Neural progenitor cell (in vitro differentiated cells): ENCODE measurements around the gene SEPTIN1. TPM values are rescaled to one million over a fixed set of nuclear protein-coding genes. Genes with fewer than 3 reads are reported as not detected.

ENCODE experiments used
- DNase-seq: peaks from one replicate; pipeline ENCODE4 v3.0.0-alpha.2; 2016; ENCODE audit warnings: low spot score
- H2AFZ ChIP-seq: fragments of 200-600 bp; sonication (generic); replicated peaks from 2 replicates; pipeline ENCODE4 v1.6.1; 2016; ENCODE audit warnings: antibody characterized with exemption
- H3F3A ChIP-seq: fragments of 200-600 bp; sonication (generic); 2 replicates; pipeline ENCODE4 v1.6.1; 2016; ENCODE audit warnings: antibody characterized with exemption, low read depth
- H3K27ac ChIP-seq: fragments of 200-600 bp; sonication (generic); 2 replicates; pipeline ENCODE4 v1.5.1; 2016; ENCODE audit warnings: mild to moderate bottlenecking
- H3K27me3 ChIP-seq: fragments of 200-600 bp; sonication (generic); 2 replicates; pipeline ENCODE4 v1.6.1; 2016; ENCODE audit warnings: mild to moderate bottlenecking, moderate library complexity
- H3K36me3 ChIP-seq: fragments of 200-600 bp; sonication (generic); 2 replicates; pipeline ENCODE4 v1.5.1; 2016
- H3K4me1 ChIP-seq: fragments of 200-600 bp; sonication (generic); 2 replicates; pipeline ENCODE4 v1.6.1; 2016; ENCODE audit warnings: mixed run types
- H3K4me2 ChIP-seq: fragments of 200-600 bp; sonication (generic); 2 replicates; pipeline ENCODE4 v1.6.1; 2016
- H3K4me3 ChIP-seq: fragments of 200-600 bp; sonication (generic); 2 replicates; pipeline ENCODE4 v1.5.1; 2016
- H3K79me2 ChIP-seq: fragments of 200-600 bp; sonication (generic); 2 replicates; pipeline ENCODE4 v1.6.1; 2016; ENCODE audit warnings: low read depth
- H3K9ac ChIP-seq: fragments of 200-600 bp; sonication (generic); 2 replicates; pipeline ENCODE4 v1.6.1; 2016
- H3K9me3 ChIP-seq: fragments of 200-600 bp; sonication (generic); 2 replicates; pipeline ENCODE4 v1.5.1; 2016; ENCODE audit warnings: low read depth
- H4K20me1 ChIP-seq: fragments of 200-600 bp; sonication (generic); 2 replicates; pipeline ENCODE4 v1.6.1; 2016; ENCODE audit warnings: low read depth
- H3K27ac Mint-ChIP-seq: 3 replicates; pipeline ENCODE4 v1.8.0; 2021; ENCODE audit warnings: mixed read lengths
- H3K27me3 Mint-ChIP-seq: 2 replicates; pipeline ENCODE4 v1.8.0; 2022; ENCODE audit warnings: low read depth, mild to moderate bottlenecking, inconsistent platforms, moderate library complexity, mixed read lengths; ENCODE audit not compliant: insufficient read depth
- H3K36me3 Mint-ChIP-seq: 3 replicates; pipeline ENCODE4 v1.8.0; 2021; ENCODE audit warnings: mixed read lengths
- H3K4me1 Mint-ChIP-seq: 3 replicates; pipeline ENCODE4 v1.8.0; 2021; ENCODE audit warnings: mixed read lengths
- H3K4me3 Mint-ChIP-seq: 3 replicates; pipeline ENCODE4 v1.8.0; 2021; ENCODE audit warnings: mild to moderate bottlenecking, moderate library complexity, mixed read lengths
- H3K9me3 Mint-ChIP-seq: 3 replicates; pipeline ENCODE4 v1.8.0; 2020; ENCODE audit warnings: mixed read lengths
- EZH2 ChIP-seq: fragments of 200-600 bp; sonication (generic); IDR thresholded peaks from 2 replicates; pipeline ENCODE4 v1.6.1; 2017; ENCODE audit warnings: antibody characterized with exemption, mild to moderate bottlenecking, moderate library complexity
- EZH2phosphoT487 ChIP-seq: fragments of 200-600 bp; sonication (generic); IDR thresholded peaks from 2 replicates; pipeline ENCODE4 v1.6.1; 2017; ENCODE audit warnings: antibody characterized with exemption
- total RNA-seq: library from RNA; depleted of rRNA; stranded (reverse); fragments of >200 nt; gene quantifications from 2 replicates; pipeline ENCODE4 v1.2.3, GENCODE V29; 2015; ENCODE audit warnings: low replicate concordance
- TF ChIP-seq, protein P1 (sequence below): fragments of 200-600 bp; sonication (generic); IDR thresholded peaks from 2 replicates; pipeline ENCODE4 v1.5.1; 2017; ENCODE audit warnings: antibody characterized with exemption, mild to moderate bottlenecking

The SEPTIN1 gene
- total RNA-seq, 1 donor from 2014 or later = not detected

- Histone ChIP-seq H3K4me3 (peak overlapping the region; percentile 49), H3K4me2 (peak overlapping the region; percentile 78), H3K4me1 (peaks cover 4% of the 10 kb centered on the region), H3K9me3 (no peaks in the 10 kb centered on the region), H3F3A (peaks cover 54% of the 10 kb centered on the region), H3K27ac (no peak overlapping the region), H2AFZ (peak overlapping the region; percentile 5), H3K9ac (no peak overlapping the region), H3K36me3 (no peaks in the 10 kb centered on the region), H3K27me3 (no peaks in the 10 kb centered on the region), H3K79me2 (no peaks in the 10 kb centered on the region), H4K20me1 (peaks cover 33% of the 10 kb centered on the region)
- peaks cover 2% of the 10 kb centered on the region for H3K27me3 Mint-ChIP-seq
- H3K4me3 Mint-ChIP-seq = peak overlapping the region; percentile 60
- peaks cover 37% of the 10 kb centered on the region for H3K36me3 Mint-ChIP-seq
- DNase-seq = no peak
- peaks cover 13% of the 10 kb centered on the region for H3K4me1 Mint-ChIP-seq
- no peaks in the 10 kb centered on the region for H3K9me3 Mint-ChIP-seq
- TF ChIP-seq EZH2phosphoT487 = no peak
- TF ChIP-seq EZH2 = peak; percentile 8
- TF ChIP-seq, protein P1, sequence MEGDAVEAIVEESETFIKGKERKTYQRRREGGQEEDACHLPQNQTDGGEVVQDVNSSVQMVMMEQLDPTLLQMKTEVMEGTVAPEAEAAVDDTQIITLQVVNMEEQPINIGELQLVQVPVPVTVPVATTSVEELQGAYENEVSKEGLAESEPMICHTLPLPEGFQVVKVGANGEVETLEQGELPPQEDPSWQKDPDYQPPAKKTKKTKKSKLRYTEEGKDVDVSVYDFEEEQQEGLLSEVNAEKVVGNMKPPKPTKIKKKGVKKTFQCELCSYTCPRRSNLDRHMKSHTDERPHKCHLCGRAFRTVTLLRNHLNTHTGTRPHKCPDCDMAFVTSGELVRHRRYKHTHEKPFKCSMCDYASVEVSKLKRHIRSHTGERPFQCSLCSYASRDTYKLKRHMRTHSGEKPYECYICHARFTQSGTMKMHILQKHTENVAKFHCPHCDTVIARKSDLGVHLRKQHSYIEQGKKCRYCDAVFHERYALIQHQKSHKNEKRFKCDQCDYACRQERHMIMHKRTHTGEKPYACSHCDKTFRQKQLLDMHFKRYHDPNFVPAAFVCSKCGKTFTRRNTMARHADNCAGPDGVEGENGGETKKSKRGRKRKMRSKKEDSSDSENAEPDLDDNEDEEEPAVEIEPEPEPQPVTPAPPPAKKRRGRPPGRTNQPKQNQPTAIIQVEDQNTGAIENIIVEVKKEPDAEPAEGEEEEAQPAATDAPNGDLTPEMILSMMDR = no peak
- H3K27ac Mint-ChIP-seq = no peak overlapping the region
Measured at GRCh38 chr16:30418350-30419181, 36.2 kb upstream of the SEPTIN1 start.

GRCh38 chr16:30417529-30418349 lies 35.4 kb upstream of the SEPTIN1 start:
- Mint-ChIP-seq H3K4me1 (peaks cover 13% of the 10 kb centered on the region), H3K27ac (no peak overlapping the region), H3K36me3 (peaks cover 39% of the 10 kb centered on the region), H3K27me3 (peaks cover 2% of the 10 kb centered on the region), H3K9me3 (no peaks in the 10 kb centered on the region), H3K4me3 (peak overlapping the region; percentile 49)
- peak; percentile 99 for DNase-seq
- peak overlapping the region; percentile 78 for H3K4me2 ChIP-seq
- H3K4me3 ChIP-seq = peak overlapping the region; percentile 49
- peaks cover 33% of the 10 kb centered on the region for H4K20me1 ChIP-seq
- H3K9me3 ChIP-seq = no peaks in the 10 kb centered on the region
- peaks cover 56% of the 10 kb centered on the region for H3F3A ChIP-seq
- peaks cover 3% of the 10 kb centered on the region for H3K79me2 ChIP-seq
- H3K9ac ChIP-seq = no peak overlapping the region
- peak overlapping the region; percentile 74 for H2AFZ ChIP-seq
- H3K27ac ChIP-seq = no peak overlapping the region
- peaks cover 4% of the 10 kb centered on the region for H3K4me1 ChIP-seq
- no peaks in the 10 kb centered on the region for H3K36me3 ChIP-seq
- TF ChIP-seq EZH2phosphoT487 (no peak), EZH2 (peak; percentile 36)
- TF ChIP-seq, protein P1 = peak; percentile 36
- H3K27me3 ChIP-seq = no peaks in the 10 kb centered on the region

DNA sequence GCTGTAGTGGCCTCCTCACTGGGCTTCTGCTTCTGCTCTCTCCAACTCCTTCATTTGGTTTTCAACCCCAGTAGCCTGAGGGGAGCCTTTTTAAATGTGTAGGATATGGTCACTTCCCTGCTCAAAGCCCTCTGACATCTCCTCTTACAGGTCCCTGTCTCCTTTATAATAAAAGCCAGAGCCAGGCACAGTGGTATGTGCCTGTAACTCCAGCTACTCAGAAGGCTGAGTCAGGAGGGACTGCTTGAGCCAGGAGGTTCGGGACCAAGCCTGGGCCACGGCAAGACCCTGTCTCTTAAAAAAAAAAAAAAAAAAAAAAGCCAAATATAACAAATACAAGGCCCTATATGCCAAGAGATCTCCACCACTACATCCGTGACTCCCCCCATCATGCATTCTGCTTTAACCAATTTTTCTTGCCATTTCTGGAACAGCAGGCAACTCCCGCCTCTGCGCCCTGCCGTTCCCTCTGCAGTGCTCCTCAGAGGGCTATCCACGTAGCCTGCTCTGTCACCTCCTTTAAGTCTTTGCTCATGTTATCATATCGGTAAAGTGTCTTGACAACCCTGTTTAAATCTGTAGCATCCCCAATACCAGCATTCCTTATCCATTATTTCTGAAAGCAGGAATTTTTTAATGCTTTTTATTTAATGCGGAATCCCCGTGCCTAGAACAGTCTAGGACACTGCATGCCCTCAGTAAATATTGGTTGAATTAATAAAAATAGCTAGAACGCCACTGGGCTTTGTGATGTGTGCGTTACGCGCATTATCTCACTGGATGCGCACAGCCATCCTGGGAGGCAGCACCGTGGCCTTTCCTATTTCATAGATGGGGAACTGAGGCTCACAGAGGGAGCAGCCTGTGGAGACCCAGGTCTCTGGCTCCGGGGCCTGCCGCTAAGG lies 34.5 kb upstream of the SEPTIN1 start:
- peaks cover 2% of the 10 kb centered on the region for H3K27me3 Mint-ChIP-seq
- Histone ChIP-seq H3K36me3 (no peaks in the 10 kb centered on the region), H2AFZ (peak overlapping the region; percentile 74), H3K4me1 (peaks cover 4% of the 10 kb centered on the region), H3K9ac (no peak overlapping the region), H3K27me3 (no peaks in the 10 kb centered on the region), H4K20me1 (peaks cover 37% of the 10 kb centered on the region), H3F3A (peaks cover 56% of the 10 kb centered on the region), H3K79me2 (peaks cover 8% of the 10 kb centered on the region), H3K27ac (no peak overlapping the region), H3K9me3 (no peaks in the 10 kb centered on the region), H3K4me3 (peak overlapping the region; percentile 49), H3K4me2 (peak overlapping the region; percentile 78)
- H3K36me3 Mint-ChIP-seq = peaks cover 40% of the 10 kb centered on the region
- no peak for DNase-seq
- peak overlapping the region; percentile 49 for H3K4me3 Mint-ChIP-seq
- TF ChIP-seq EZH2 (no peak), EZH2phosphoT487 (no peak)
- TF ChIP-seq, protein P1 = no peak
- H3K27ac Mint-ChIP-seq = no peak overlapping the region
- no peaks in the 10 kb centered on the region for H3K9me3 Mint-ChIP-seq
- peaks cover 13% of the 10 kb centered on the region for H3K4me1 Mint-ChIP-seq
